Limb (tissue), 2 donors: ENCODE data around the gene MAP3K13.
"Not testable (repeated sequence)": the region's sequence is repeated elsewhere in the genome, so short reads cannot be mapped to it uniquely, and the experiment has no call there.

Experiments used
- DNase-seq, 2 donors: peaks; one replicate each; pipeline ENCODE4 v3.0.0-alpha.2; 2016; ENCODE audit errors: extremely low spot score in 2 of 2

MAP3K13 gene

DNA sequence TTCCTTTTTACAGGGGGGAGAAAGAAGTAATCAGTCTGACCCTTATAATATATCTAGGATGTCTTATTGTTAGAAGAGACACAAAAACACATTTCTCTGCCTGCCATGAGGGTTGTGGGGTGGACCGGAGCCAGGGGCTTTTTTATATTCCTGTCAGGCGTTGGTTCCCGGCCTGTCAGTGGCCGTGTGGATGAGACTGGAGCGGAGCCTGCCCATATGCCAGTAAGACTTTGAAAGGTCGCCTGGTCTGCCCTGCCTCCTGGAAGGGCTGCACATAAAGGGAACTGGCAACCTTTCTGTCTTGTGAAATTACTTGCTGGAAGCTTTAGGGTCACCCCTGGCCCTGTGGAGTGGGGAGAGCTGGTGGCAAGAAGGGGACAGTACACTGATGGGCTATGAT is 34.7 kb downstream of the MAP3K13 start:
- DNase-seq: peak in 1 of 2 donors; percentile 34

DNA sequence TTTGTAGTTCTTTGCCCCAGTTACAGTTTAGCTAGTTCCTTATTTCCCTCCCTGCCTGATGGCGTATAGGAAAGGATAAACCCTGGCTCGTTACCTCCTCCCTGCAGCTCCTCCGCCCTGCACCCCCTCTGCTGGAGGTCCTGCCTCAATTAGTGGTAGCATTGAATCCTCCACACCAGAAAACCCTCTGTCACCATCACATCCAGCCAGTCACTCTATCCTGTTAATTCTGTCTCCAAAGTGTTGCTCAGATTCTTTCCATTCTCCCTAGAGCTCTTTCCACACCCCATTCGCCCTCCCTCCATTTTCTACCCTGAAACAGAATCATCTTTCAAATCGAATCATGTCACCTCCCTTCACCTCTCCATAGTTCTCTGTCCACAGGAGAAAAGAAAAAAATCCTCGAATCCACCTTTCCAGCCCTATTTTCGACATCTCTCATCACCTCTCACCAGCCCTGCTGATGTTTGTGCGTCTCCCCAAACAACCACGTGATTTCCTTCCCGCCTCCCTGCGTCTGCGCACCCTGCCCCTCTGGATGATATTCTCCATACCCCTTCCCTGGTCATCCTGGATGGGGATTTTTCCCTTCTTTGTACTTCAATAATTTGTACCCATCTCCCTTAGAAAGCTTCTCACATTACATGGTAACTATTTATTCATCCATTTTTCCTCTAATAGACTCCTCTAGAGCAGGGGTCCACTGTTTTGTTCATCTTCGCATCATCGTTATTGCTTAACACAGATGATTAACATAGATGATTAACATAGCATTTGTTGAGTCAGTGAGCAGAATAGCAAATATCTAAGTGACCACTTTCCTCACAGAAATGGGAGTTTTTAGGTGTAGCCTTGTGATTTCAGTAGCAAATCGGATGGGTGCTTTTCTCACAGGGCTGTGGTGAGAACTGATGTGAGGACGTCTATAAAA is 37.1 kb downstream of the MAP3K13 start:
- DNase-seq: no peak

DNA sequence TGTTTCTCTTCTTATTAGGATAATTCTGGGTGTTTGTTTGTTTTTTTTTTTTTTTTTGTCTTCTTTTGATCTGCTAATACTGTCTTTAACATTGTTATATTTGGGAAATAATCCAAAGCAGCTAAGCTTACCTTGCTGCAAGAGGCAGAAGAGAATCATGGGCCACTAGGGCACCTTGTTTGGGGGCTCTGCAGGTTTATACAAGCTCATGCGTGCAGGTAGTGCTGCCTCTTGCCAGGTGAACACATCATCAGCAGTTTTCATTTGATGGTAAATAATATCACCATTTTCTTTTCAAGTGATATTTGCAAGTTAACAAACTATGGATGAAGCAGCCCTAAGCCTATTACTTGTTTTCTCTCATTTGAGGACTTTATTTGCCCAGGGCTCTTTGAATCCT is 37.9 kb downstream of the MAP3K13 start:
- DNase-seq: no peak

DNA sequence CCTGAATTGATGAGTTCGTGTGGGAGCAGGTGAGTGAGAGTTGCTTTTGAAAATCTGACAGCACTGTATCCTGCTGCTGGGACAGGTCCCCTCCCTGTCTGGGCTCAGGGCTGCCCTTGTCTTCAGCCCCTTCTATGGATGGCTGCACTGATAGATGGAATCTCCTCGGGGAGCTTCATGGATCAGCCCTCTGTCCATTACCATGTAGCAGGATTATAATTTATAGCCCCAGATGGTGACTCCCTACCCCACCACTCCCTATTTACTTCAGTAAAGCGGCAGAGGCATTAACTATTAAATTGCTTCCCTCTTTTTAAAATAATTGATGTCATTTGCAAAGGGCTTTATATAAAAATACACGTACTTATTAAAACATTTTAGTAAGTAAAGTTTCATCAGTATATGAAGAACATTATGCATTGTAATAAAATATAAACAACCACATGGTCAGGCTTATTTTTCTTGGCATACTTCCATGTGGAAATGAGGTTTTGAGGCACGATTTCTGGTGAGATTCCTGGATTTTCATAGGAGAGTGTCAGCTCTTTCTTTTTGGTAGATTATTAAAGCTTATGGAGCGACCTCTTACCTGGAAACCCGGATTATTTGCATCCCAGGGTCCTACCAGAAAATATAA is 38.5 kb downstream of the MAP3K13 start:
- no peak for DNase-seq

DNA sequence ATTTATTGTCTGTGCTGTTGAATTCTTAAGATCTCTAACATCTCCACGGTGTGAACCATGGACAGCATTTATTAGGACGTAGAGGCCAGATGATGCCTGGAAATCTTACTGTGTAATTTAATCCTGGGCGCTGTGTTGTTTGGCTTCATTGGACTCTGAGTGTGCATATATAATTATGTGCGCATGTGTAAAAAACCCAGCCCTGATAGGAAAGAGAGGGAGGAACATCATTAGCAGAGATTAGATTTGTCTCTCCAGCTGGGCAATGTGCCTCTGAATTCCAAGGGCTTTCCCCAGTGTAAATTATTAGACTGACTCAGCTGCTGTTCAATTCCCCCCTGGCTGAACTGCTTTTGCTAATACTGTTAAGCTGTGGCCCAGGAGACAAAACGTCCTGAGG is 39.6 kb downstream of the MAP3K13 start:
- DNase-seq: peak; percentile 34 to 44

DNA sequence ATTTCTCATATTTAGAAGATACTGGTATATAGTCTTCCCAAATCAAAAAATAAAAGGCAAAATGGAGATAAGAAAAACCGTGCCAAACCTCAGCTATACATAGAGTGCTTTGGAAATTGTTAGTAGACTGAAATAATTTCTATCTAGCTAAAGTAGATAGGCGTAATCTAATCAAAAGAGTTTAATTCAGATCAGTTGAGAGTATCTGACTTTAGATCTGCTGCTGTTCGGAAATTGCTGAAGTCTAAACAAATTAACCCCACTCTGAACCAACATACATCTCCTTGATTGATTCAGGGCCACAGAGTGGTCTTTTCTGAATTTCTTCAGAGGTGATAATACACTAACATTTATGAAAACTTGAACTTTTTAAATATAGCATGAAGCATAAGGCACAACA is 40.1 kb downstream of the MAP3K13 start:
- DNase-seq: no peak

DNA sequence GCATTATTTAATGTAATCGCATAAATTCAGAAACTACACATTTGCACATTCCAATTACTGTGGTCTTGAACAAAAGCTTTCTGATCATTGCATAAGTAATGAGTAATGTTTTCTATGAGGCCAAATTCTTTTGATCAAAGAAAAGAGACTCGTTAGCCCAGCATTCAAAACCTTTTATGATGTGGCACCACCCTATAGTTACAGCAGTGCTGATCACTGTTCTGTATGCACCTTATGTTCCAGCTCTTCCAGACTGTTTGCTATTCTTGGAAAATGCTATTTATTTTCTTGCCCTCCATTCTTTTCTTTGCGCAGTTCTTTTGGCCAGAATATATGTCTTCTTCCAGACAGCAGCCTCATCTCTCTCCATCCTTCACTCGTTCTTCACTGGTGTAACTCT is 42.3 kb downstream of the MAP3K13 start:
- no peak for DNase-seq

DNA sequence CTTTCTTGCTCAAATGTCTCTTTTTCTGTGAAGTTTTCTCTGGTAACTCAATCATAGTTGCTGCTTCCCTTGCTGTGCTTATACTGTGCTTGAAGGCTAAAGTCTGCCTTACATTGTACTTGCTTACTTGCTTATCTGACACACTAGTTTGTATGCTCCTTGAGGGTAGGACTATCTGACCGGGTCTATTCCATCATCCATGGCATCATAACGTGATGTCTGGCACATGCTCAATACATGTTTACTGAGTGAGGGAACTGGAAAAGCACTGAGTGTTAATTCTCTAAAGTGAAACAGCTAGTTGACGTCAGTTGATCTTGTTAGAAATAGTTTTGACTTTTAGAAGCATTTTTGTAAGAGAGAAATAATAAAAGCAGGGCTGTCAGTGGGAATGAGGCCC is 42.7 kb downstream of the MAP3K13 start:
- DNase-seq: no peak

DNA sequence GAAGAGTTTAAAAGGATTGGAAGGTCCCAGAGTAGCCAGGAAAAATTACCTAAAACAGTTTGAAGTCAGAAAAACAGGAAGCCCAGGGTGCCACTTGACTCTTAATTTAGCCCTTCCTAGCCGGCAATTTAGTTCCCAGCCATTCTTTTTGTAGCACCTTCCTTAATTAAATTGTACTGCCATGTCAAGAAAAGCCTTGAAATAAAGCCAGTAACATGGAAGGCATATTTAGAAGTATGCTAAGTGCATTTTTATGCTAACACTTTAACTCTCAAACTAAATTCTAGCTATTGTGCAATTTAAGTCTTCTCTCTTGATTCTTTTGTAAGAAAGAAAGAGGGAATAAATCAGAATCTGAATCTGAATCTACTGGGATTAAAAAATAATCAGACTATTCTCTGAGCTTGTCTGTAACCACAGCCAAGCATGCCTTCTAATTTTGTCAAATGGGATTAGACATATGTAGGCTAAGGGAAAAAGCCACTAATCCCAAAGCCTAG is 43.2 kb downstream of the MAP3K13 start:
- no peak for DNase-seq

DNA sequence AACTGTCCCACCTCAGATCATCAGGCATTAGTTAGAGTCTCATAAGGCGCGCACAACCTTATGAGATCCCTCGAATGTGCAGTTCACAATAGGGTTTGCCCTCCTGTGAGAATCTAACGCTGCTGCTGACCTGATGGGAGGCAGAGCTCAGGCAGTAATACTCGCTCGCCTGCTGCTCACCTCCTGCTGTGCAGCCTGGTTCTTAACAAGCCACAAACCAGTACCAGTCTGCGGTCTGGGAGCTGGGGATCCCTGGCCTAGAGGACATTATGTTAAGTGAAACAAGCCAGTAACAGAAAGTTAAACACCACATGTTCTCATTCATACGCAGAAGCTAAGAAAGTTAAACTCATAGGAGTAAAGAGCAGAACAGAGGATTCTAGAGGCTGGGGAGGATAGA is 47.0 kb downstream of the MAP3K13 start:
- no peak for DNase-seq

DNA sequence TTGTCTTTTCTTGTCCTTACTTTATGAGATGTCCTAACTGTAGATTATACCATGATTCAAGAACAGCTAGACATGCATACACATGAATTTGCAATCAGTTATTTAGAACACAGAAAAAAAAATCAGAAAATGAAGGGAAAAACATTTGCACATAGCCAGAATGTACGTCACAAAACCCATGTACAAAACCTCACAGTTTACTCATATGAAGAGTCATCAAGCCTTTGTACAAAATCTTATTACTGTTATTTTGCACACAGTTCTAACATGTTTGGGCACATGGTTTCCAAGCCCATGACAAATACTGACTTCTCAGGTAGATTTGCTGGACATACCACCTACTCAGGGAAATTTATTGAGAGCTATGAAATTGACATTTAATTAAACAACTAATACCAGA is 48.2 kb downstream of the MAP3K13 start:
- DNase-seq: no peak

DNA sequence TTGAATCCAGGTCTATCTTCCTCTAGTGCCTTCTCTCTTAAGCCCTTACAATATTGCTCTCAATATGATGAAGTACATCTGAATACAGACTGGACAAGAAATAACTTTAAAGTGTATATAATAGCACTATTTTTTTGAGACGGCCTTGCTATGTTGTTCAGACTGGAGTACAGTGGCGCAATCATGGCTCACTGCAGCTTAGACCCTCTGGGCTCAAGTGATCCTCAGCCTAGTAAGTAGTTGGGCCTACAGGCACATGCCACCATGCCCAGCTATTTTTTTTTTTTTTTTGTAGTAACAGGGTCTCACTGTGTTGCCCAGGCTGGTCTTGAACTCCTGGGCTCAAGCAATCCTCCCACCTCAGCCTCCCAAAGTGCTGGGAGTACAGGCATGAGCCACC is 53.6 kb downstream of the MAP3K13 start:
- no peak for DNase-seq

DNA sequence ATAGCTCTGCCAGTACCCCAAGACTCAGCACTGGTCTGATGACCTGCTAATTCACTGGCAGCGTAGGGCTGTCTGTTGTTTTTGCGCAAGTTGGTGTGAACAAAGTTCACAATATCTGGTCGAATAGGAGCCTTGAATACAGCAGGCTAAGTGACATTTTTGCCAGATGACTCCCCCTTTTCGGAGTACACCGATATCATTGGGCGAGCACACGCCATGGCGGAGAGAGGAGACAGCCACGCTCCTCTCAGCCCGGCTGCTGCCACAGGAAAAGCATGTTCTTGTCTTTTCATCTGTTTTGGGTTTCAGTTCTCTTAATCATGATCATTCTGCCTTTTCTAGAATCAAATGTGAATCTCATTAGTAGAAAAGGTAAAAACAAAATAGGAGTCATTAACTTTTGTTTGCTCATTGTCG is 55.6 kb downstream of the MAP3K13 start:
- not testable (repeated sequence) for DNase-seq

DNA sequence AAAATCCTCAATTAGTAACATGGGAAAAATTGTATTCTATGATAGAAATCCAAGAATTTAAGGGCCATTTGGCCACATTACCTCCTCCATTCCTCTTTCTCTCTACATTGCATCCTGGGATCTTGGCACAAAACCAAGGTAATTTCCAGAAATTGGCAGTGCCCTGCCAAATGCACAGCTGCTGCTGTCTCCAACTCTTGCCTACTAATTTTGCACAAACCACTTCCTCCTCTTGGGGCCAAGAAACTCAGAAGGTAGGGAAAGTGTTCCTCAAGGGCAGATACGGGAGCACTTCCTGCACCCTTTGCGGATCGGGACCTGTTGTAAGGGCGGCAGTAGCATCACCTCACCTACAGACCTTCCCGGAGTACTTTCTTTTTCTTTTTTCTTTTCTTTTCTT is 57.8 kb downstream of the MAP3K13 start:
- peak in 1 of 2 donors; percentile 21 for DNase-seq

DNA sequence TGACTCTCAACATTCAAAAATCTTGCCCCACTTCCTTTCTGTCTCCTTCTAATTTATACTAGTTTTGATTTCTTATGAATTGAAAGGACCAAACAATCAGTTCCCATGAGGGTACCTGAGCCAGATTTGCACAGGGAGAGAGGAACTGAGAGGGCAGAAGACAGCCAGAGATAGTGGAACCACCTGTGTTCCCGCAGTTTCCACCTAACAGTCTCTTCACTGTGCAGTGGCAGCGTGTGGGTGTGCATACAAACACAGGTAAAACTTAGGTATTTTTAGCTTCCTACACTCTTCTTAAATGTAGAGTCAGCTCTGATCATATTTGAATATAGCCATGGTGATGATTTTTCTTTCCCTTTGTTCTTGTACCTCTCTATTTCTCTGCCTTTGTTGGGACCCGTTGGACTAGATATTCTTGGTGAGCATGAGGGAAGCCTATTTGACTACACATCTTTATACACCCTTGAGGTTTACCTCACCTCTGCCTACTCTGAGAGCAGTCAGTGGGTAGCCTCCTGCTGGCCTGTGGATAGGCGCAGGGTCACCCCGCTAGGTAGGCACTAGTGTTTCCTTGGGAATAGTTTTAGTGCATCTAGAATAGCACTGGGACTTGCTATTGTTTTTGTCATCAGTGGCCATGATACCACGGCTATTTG is 58.8 kb downstream of the MAP3K13 start:
- DNase-seq: no peak

DNA sequence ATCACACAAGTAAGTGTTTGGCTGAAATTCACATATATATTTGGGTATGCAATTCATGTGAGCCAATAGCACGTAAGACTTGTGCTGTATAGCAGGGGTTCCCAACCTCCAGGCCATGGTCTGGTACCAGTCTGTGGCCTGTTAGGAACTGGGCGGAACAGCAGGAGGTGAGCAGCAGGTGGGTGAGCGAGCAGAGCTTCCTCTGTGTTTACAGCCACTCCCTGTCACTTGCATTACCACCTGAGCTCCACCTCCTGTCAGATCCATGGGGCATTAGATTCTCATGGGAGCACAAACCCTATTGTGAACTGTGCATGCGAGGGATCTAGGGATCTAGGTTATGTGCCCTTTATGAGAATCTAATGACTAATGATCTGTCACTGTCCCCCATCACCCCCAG is 59.7 kb downstream of the MAP3K13 start:
- no peak for DNase-seq

DNA sequence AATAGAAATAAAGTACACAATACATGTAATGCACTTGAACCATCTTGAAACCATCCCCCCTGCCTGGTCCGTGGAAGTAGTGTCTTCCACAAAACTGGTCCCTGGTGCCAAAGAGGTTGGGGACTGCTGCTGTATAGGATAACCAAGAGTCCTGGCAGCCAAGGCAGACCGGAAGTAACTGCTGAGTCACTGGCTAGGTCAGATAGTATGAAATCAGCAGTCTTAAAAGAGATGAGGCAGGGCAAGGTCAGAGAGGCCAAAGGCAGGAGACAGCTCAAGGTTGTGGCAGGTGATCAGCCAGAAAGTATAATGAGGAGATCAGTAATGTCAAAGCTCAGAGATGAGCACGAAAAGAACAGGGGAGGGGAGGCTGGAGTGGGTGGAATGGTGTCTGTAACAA is 60.2 kb downstream of the MAP3K13 start:
- DNase-seq: no peak

DNA sequence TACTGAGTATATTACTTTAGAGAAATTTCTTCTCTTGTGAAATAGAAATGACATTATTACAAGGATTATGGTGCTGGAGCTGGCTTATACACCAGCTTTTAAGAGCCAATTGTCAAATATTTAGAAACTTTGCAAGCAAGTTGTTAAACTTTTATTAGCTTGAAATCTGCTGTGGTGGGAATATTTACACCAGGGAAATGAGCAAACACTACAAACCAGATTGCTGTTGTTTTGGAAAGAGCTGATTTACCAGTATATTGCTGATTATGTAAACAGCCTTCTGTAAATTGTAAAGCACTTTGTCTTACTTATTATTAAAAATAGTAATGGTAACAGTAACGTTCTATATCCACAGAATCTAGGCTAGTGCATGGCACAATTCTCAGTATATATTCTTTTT is 61.5 kb downstream of the MAP3K13 start:
- no peak for DNase-seq

DNA sequence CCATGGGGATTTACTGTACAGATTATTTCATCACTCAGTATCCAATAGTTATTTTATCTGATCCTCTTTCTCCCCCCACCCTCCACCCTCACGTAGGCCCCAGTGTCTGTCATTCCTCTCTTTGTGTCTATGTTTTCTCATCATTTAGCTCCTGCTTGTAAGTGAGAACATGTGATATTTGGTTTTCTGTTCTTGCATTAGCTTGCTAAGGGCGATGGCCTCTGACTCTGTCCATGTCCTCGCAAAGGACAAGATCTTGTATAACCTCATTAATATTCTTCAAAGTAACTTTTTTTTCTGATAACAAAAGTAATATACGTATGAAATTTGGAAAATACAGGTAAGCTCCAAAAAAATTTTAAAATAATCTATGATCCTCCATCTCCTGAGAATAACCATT is 67.4 kb downstream of the MAP3K13 start:
- DNase-seq: no peak

DNA sequence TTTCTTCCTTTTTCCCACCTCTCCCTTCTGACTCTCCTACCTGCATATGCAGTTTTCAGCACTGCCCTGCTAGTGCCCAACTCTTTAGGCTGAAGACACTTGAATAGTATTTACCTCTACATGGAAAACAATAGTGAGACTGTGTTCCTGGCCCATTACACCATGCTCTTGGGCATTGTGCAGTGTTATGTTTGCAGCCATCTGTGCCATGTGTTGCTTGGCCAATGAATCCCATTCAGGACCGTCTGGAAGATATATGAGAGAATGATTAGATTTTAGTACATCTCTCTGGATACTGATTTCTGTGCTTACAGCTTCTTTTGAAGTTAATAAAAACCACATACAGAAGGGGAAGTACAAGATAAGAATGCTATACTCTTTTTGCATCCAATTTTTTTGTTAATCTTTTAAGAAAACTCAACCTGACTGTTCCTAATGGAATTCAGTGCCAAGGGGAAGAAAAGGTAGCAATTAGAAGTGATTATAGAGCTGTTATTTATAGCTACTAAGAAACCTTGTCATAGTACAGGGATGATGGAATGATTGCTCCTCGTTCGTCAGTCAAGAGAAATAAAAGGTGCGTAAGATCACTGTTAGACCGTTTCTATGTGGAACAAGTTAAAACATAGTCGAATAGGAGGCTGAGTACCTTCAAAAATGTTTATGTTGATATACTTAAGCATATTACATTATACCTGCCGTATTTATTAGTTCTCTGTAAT is 77.0 kb downstream of the MAP3K13 start:
- DNase-seq: no peak

DNA sequence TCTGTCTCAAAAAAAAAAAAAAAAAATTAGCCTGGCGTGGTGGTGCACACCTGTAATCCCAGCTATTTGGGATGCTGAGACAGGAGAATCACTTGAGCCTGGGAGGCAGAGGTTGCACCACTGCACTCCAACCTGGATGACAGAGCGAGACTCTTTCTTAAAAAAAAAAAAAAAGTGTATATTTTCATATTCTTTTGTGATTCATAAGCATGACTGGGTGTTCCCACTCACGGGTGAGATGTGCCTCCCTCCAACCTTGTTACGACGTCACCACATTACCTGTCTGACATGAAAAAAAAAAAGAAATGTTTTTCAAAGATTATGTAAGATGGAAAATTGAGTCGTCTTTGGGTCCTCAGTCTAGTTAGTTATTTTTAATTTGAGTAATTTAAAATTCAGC is 79.1 kb downstream of the MAP3K13 start:
- DNase-seq: no peak

DNA sequence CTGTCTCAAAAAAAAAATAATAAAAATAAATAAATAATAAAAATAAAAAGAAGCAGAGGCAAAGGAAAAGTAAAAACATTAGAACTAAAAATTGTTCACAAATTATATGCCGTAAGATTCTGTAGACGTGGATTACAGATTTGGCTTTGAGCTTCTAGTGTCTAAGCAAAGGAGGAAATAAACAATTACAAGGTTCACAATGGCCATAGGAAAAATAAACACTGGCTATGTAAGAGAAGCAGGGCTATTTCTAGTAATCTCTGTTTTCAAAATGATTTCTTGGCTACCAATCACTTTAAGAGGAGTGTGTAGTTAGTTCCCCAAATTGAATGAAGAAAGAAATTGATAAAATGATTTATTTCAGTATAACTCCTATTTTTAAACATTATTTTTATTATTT is 81.4 kb downstream of the MAP3K13 start:
- DNase-seq: no peak
